HG03108 (cell line): ENCODE results near the gene P4HB.

Experiments used
- ATAC-seq: cut with Tn5 transposase; IDR thresholded peaks from one replicate; pipeline ENCODE4 v1.9.1; 2021; ENCODE audit warnings: moderate library complexity; ENCODE audit not compliant: unreplicated experiment

P4HB gene

GRCh38 chr17:81812571-81813370, 47.6 kb downstream of the P4HB start:
- ATAC-seq, result no peak

- ATAC-seq, result no peak
Observed at GRCh38 chr17:81811705-81812570, 48.4 kb downstream of the P4HB start.

GRCh38 chr17:81810892-81811704, 49.2 kb downstream of the P4HB start:
- no peak for ATAC-seq

- no peak for ATAC-seq
Observed at GRCh38 chr17:81810476-81810875, 49.9 kb downstream of the P4HB start.

GRCh38 chr17:81809556-81809998, 50.8 kb downstream of the P4HB start:
- ATAC-seq, result no peak

- ATAC-seq, result no peak
Observed at GRCh38 chr17:81808778-81809555, 51.4 kb downstream of the P4HB start.

- no peak for ATAC-seq
Observed at GRCh38 chr17:81807839-81808238, 52.5 kb downstream of the P4HB start.

GRCh38 chr17:81807210-81807719, 53.1 kb downstream of the P4HB start:
- no peak for ATAC-seq

GRCh38 chr17:81806461-81807209, 53.7 kb downstream of the P4HB start:
- ATAC-seq, result no peak

- no peak for ATAC-seq
Observed at GRCh38 chr17:81805707-81806460, 54.5 kb downstream of the P4HB start.

GRCh38 chr17:81804559-81805399, 55.6 kb downstream of the P4HB start:
- no peak for ATAC-seq

GRCh38 chr17:81803728-81804558, 56.4 kb downstream of the P4HB start, which contains the start of gene GCGR:
Gene GCGR (plus strand): TSS chr17:81804150. CDS start chr17:81809019, 4,869 bp downstream.
- ATAC-seq, result no peak

- no peak for ATAC-seq
Observed at GRCh38 chr17:81802856-81803643, 57.3 kb downstream of the P4HB start.

- no peak for ATAC-seq
Observed at GRCh38 chr17:81802048-81802758, 58.1 kb downstream of the P4HB start.

- ATAC-seq, result no peak
Observed at GRCh38 chr17:81801327-81801726, 59.0 kb downstream of the P4HB start.
